Sigmoid colon (tissue), 7 donors: ENCODE data around the gene EXOC3L1. TPM values are rescaled to one million over a fixed set of nuclear protein-coding genes. Genes with fewer than 3 reads are reported as not detected.

Experiments
- DNase-seq: peaks from one replicate; pipeline ENCODE4 v3.0.0-alpha.2; 2019
- H3K27ac ChIP-seq, 4 donors: fragments of 200-600 bp; sonication (generic); one replicate each; pipeline ENCODE4 v1.5.1; 2016 to 2019; ENCODE audit warnings: mild to moderate bottlenecking in 1 of 4
- H3K27me3 ChIP-seq, 3 donors: fragments of 200-600 bp; sonication (generic); one replicate each; pipeline ENCODE4 v1.5.1; 2019; ENCODE audit warnings: mild to moderate bottlenecking in 1 of 3
- H3K36me3 ChIP-seq, 4 donors: fragments of 200-600 bp; sonication (generic); one replicate each; pipeline ENCODE4 v1.5.1; 2016 to 2019
- H3K4me1 ChIP-seq, 4 donors: fragments of 200-600 bp; sonication (generic); one replicate each; pipeline ENCODE4 v1.5.1; 2017 to 2019
- H3K4me3 ChIP-seq, 4 donors: fragments of 200-600 bp; sonication (generic); one replicate each; pipeline ENCODE4 v1.5.1; 2017 to 2019; ENCODE audit warnings: mild to moderate bottlenecking in 2 of 4, moderate library complexity in 1 of 4
- H3K9me3 ChIP-seq, 4 donors: fragments of 200-600 bp in 3 of 4; sonication (generic) in 3 of 4; one replicate each; pipeline versions ENCODE4 v1.5.1 to v1.6.1; 2013 to 2019
- CTCF ChIP-seq, 4 experiments: fragments of 450-650 bp in 3 of 4; fragments of 200-600 bp in 1 of 4; IDR thresholded peaks; one replicate each; pipeline ENCODE4 v1.5.1; 2016 to 2019; ENCODE audit warnings: antibody characterized with exemption in 4 of 4, mild to moderate bottlenecking in 3 of 4, moderate library complexity in 2 of 4
- EP300 ChIP-seq, 4 donors: sonication (generic); formaldehyde crosslinking; IDR thresholded peaks; one replicate each; pipeline ENCODE4 v1.6.1; 2017; ENCODE audit warnings: antibody characterized with exemption in 4 of 4
- POLR2A ChIP-seq, 2 donors: fragments of 450-650 bp; IDR thresholded peaks; one replicate each; pipeline ENCODE4 v1.6.1; 2016; ENCODE audit warnings: antibody characterized with exemption in 2 of 2, mild to moderate bottlenecking in 2 of 2, moderate library complexity in 2 of 2
- POLR2AphosphoS5 ChIP-seq, 4 donors: sonication (generic); formaldehyde crosslinking; IDR thresholded peaks; one replicate each; pipeline ENCODE4 v1.6.1; 2017; ENCODE audit warnings: antibody characterized with exemption in 4 of 4
- WGBS, 2 donors: extraction: QIAGEN DNeasy Blood & Tissue Kit; methylation state at CpG; one replicate each; pipeline ENCODE4 v1.1.7; 2013; 5-methylcytosine and 5-hydroxymethylcytosine counted together
- intact Hi-C: fragments of 100-400 bp; cut with DNase I; formaldehyde crosslinking; loops from one replicate; pipeline ENCODE4 v1.15.1; 2023
- polyA plus RNA-seq, 3 donors: library from polyadenylated mRNA; stranded (reverse); fragments of 200-250 nt; gene quantifications; one replicate each; pipeline ENCODE4 v1.2.3, GENCODE V29; 2013
- total RNA-seq, 4 donors: library from RNA; depleted of rRNA; stranded (reverse); fragments of >200 nt; gene quantifications; one replicate each; pipeline ENCODE4 v1.1.0, GENCODE V29; 2016
- donor health status: healthy with polysubstance abuse.
- donor health status: Bipolar disorder and iron deficiency.
- donor health status: healthy.

EXOC3L1 gene
- total and polyA plus RNA-seq, 7 donors, result 1.1 to 8.4 (median 2.5) TPM

- WGBS, 2 donors, result 78 to 98% methylated on average over 1 of the region's 1 CpG
- intact Hi-C loops, result no loop called here
- no peak for DNase-seq
- Histone ChIP-seq H3K36me3 (no peaks in the 10 kb centered on the region), H3K27me3 (no peaks in the 10 kb centered on the region), H3K27ac (peak overlapping the region; percentile 89 to 95 (median 90)), H3K4me3 (peak overlapping the region in 3 of 4 donors; percentile 40 to 52 (median 52)), H3K9me3 (no peaks in the 10 kb centered on the region), H3K4me1 (peaks cover 0 to 67% (median 60%) of the 10 kb centered on the region in 4 donors)
- TF ChIP-seq POLR2A (IDR thresholded peaks at IDR 0.05), result no peak
- TF ChIP-seq POLR2AphosphoS5 (IDR thresholded peaks at IDR 0.05), result no peak
- TF ChIP-seq EP300 (IDR thresholded peaks at IDR 0.05), result no peak
- TF ChIP-seq CTCF (IDR thresholded peaks at IDR 0.05), result no peak
Observed at GRCh38 chr16:67173323-67173722, 16.6 kb downstream of the EXOC3L1 start.

- no peak for TF ChIP-seq CTCF (IDR thresholded peaks at IDR 0.05)
- TF ChIP-seq POLR2AphosphoS5 (IDR thresholded peaks at IDR 0.05), result no peak
- no peak for TF ChIP-seq EP300 (IDR thresholded peaks at IDR 0.05)
- TF ChIP-seq POLR2A (IDR thresholded peaks at IDR 0.05), result no peak
- DNase-seq, result no peak
- peaks cover under 1 to 3% (median 2%) of the 10 kb centered on the region in 3 donors for H3K27me3 ChIP-seq
- H3K4me1 ChIP-seq, result peaks cover 0 to 57% (median 52%) of the 10 kb centered on the region in 4 donors
- intact Hi-C loops, result no loop called here
- 50 to 55% methylated on average over 14 of the region's 14 CpGs for WGBS, 2 donors
- no peaks in the 10 kb centered on the region for H3K36me3 ChIP-seq
- H3K27ac ChIP-seq, result peak overlapping the region; percentile 87 to 95 (median 90)
- H3K4me3 ChIP-seq, result peak overlapping the region; percentile 29 to 57 (median 48)
- no peaks in the 10 kb centered on the region for H3K9me3 ChIP-seq
Observed at GRCh38 chr16:67170949-67171649, 18.8 kb downstream of the EXOC3L1 start.

GRCh38 chr16:67170168-67170948 is 19.6 kb downstream of the EXOC3L1 start, which contains the start of gene NOL3:
TSS of gene NOL3 (plus strand) at chr16:67170538.
- peak within 1 kb of the TSS; percentile 29 to 57 (median 48) for H3K4me3 ChIP-seq
- 1% methylated on average over 50 of the region's 50 CpGs for WGBS, 2 donors
- intact Hi-C loops, result no loop called here
- H3K36me3 ChIP-seq, result no peaks in the 10 kb centered on the region
- H3K27me3 ChIP-seq, result peaks cover 8 to 10% (median 9%) of the 10 kb centered on the region in 3 donors
- peak; percentile 94 for DNase-seq
- no peaks in the 10 kb centered on the region for H3K9me3 ChIP-seq
- no peak for TF ChIP-seq POLR2A (IDR thresholded peaks at IDR 0.05)
- TF ChIP-seq POLR2AphosphoS5 (IDR thresholded peaks at IDR 0.05), result peak; percentile 47 to 80 (median 66)
- no peak for TF ChIP-seq EP300 (IDR thresholded peaks at IDR 0.05)
- TF ChIP-seq CTCF (IDR thresholded peaks at IDR 0.05), result no peak
- peaks cover 0 to 64% (median 59%) of the 10 kb centered on the region in 4 donors for H3K4me1 ChIP-seq
- H3K27ac ChIP-seq, result peak within 1 kb of the TSS; percentile 87 to 95 (median 90)

- Histone ChIP-seq H3K27ac (peak overlapping the region; percentile 87 to 95 (median 90)), H3K36me3 (no peaks in the 10 kb centered on the region), H3K4me1 (peaks cover 0 to 64% (median 61%) of the 10 kb centered on the region in 4 donors), H3K27me3 (peaks cover 14 to 17% (median 15%) of the 10 kb centered on the region in 3 donors), H3K9me3 (no peaks in the 10 kb centered on the region), H3K4me3 (peak overlapping the region; percentile 29 to 57 (median 48))
- 8 to 9% methylated on average over 24 of the region's 24 CpGs for WGBS, 2 donors
- peak in 2 of 4 experiments; percentile 32 to 47 for TF ChIP-seq CTCF (IDR thresholded peaks at IDR 0.05)
- TF ChIP-seq POLR2A (IDR thresholded peaks at IDR 0.05), result no peak
- no peak for TF ChIP-seq EP300 (IDR thresholded peaks at IDR 0.05)
- TF ChIP-seq POLR2AphosphoS5 (IDR thresholded peaks at IDR 0.05), result no peak
- intact Hi-C loops, result no loop called here
- no peak for DNase-seq
Observed at GRCh38 chr16:67169642-67170167, 20.2 kb downstream of the EXOC3L1 start.
